D341Med (cell line): ENCODE data around the gene MPEG1.

Source experiments
- DNase-seq: peaks from one replicate; pipeline ENCODE4 v3.0.0; 2012; ENCODE audit warnings: low spot score

MPEG1 gene

GRCh38 chr11:59218893-59219292 is 6.2 kb upstream of the MPEG1 start:
- no peak for DNase-seq

- DNase-seq: no peak
These were observed 5.6 kb upstream of the MPEG1 start for GRCh38 chr11:59218319-59218718.

GRCh38 chr11:59216641-59217564 is 4.2 kb upstream of the MPEG1 start:
- no peak for DNase-seq

GRCh38 chr11:59214141-59214893 is 1.6 kb upstream of the MPEG1 start:
- no peak for DNase-seq

- no peak for DNase-seq
These were observed 505 bp downstream of the MPEG1 start for GRCh38 chr11:59212222-59212621.

- no peak for DNase-seq
These were observed 3.8 kb downstream of the MPEG1 start for GRCh38 chr11:59208956-59209355.

GRCh38 chr11:59207988-59208451 is 4.7 kb downstream of the MPEG1 start:
- DNase-seq: peak; percentile 60

- peak; percentile 67 for DNase-seq
These were observed 6.1 kb downstream of the MPEG1 start for GRCh38 chr11:59206635-59207034.

GRCh38 chr11:59205648-59206047 is 7.1 kb downstream of the MPEG1 start:
- DNase-seq: no peak

GRCh38 chr11:59204746-59205145 is 8.0 kb downstream of the MPEG1 start:
- no peak for DNase-seq

GRCh38 chr11:59201353-59201752 is 11.4 kb downstream of the MPEG1 start:
- no peak for DNase-seq

- DNase-seq: no peak
These were observed 12.3 kb downstream of the MPEG1 start for GRCh38 chr11:59200423-59200746.

- no peak for DNase-seq
These were observed 12.9 kb downstream of the MPEG1 start for GRCh38 chr11:59199546-59200422.

GRCh38 chr11:59198726-59199125 is 14.0 kb downstream of the MPEG1 start:
- DNase-seq: no peak

- no peak for DNase-seq
These were observed 14.7 kb downstream of the MPEG1 start for GRCh38 chr11:59197991-59198390.

GRCh38 chr11:59196777-59197176 is 15.9 kb downstream of the MPEG1 start:
- DNase-seq: no peak

- DNase-seq: no peak
These were observed 17.1 kb downstream of the MPEG1 start for GRCh38 chr11:59195586-59195985.

- DNase-seq: no peak
These were observed 19.1 kb downstream of the MPEG1 start for GRCh38 chr11:59193587-59194130.

- no peak for DNase-seq
These were observed 20.2 kb downstream of the MPEG1 start for GRCh38 chr11:59192446-59193020.

- DNase-seq: no peak
These were observed 20.8 kb downstream of the MPEG1 start for GRCh38 chr11:59191890-59192289.

- DNase-seq: no peak
These were observed 21.6 kb downstream of the MPEG1 start for GRCh38 chr11:59191095-59191494.

GRCh38 chr11:59189986-59190385 is 22.7 kb downstream of the MPEG1 start:
- DNase-seq: no peak
